Subcutaneous adipose tissue (tissue), 4 donors: ENCODE measurements around the gene DAD1. TPM values are rescaled to one million over a fixed set of nuclear protein-coding genes. Genes with fewer than 3 reads are reported as not detected.

Source experiments
- CTCF ChIP-seq: fragments of 450-650 bp; IDR thresholded peaks from one replicate; pipeline ENCODE4 v1.5.1; 2016; ENCODE audit warnings: low read depth, mild to moderate bottlenecking, control low read depth, antibody characterized with exemption, moderate library complexity
- total RNA-seq, 4 donors: library from RNA; depleted of rRNA; stranded (reverse); fragments of >200 nt; gene quantifications; one replicate each; pipeline ENCODE4 v1.1.0, GENCODE V29; 2016

The DAD1 gene
- total RNA-seq, 4 donors from 2014 or later: 114 to 356 (median 179) TPM

GRCh38 chr14:22553445-22553844 lies 35.6 kb downstream of the DAD1 start:
- no peak for TF ChIP-seq CTCF

- no peak for TF ChIP-seq CTCF
Measured at GRCh38 chr14:22552827-22553076, 36.3 kb downstream of the DAD1 start.

- no peak for TF ChIP-seq CTCF
Measured at GRCh38 chr14:22552001-22552826, 36.8 kb downstream of the DAD1 start.

- TF ChIP-seq CTCF: no peak
Measured at GRCh38 chr14:22551605-22551997, 37.4 kb downstream of the DAD1 start.

- no peak for TF ChIP-seq CTCF
Measured at GRCh38 chr14:22549981-22550673, 38.9 kb downstream of the DAD1 start.

- no peak for TF ChIP-seq CTCF
Measured at GRCh38 chr14:22549324-22549962, 39.6 kb downstream of the DAD1 start.
